Measurements from ENCODE around the gene KSR1. TPM values are rescaled to one million over a fixed set of nuclear protein-coding genes. Genes with fewer than 3 reads are reported as not detected.

Gene KSR1
- total RNA-seq, 2 donors from 2014 or later, result 99.9 to 142 TPM

- no peak overlapping the region for H3K4me3 ChIP-seq
- WGBS, 2 donors, result 32 to 64% methylated on average over 4 of the region's 4 CpGs
- intact Hi-C loops (cut with DNase I), result no loop called here
Observed at GRCh38 chr17:27560668-27561067, 104.4 kb downstream of the KSR1 start.

GRCh38 chr17:27562777-27563455 lies 106.7 kb downstream of the KSR1 start:
- 79 to 82% methylated on average over 8 of the region's 8 CpGs for WGBS, 2 donors
- intact Hi-C loops (cut with DNase I), result no loop called here
- H3K4me1 ChIP-seq, result peaks cover 72% of the 10 kb centered on the region

More at GRCh38 chr17:27560668-27561067, 104.4 kb downstream of the KSR1 start:
- peak; percentile 80 to 92 (median 89) for DNase-seq
- Histone ChIP-seq H3K9me3 (no peaks in the 10 kb centered on the region), H3K4me1 (peaks cover 60% of the 10 kb centered on the region), H3K27ac (peak overlapping the region; percentile 77 to 88 (median 84)), H3K27me3 (no peaks in the 10 kb centered on the region), H3K36me3 (replicated peaks in 1 of 2; ENCODE audit: insufficient read depth in 1 of 2, low read depth in 2 of 2) (no peaks in the 10 kb centered on the region)
- peak in 1 of 3 donors; percentile 9 for TF ChIP-seq POLR2A (IDR thresholded peaks at IDR 0.05)
- TF ChIP-seq, protein P1, sequence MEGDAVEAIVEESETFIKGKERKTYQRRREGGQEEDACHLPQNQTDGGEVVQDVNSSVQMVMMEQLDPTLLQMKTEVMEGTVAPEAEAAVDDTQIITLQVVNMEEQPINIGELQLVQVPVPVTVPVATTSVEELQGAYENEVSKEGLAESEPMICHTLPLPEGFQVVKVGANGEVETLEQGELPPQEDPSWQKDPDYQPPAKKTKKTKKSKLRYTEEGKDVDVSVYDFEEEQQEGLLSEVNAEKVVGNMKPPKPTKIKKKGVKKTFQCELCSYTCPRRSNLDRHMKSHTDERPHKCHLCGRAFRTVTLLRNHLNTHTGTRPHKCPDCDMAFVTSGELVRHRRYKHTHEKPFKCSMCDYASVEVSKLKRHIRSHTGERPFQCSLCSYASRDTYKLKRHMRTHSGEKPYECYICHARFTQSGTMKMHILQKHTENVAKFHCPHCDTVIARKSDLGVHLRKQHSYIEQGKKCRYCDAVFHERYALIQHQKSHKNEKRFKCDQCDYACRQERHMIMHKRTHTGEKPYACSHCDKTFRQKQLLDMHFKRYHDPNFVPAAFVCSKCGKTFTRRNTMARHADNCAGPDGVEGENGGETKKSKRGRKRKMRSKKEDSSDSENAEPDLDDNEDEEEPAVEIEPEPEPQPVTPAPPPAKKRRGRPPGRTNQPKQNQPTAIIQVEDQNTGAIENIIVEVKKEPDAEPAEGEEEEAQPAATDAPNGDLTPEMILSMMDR (IDR thresholded peaks at IDR 0.05), result no peak
- ATAC-seq, result peak; percentile 75

GRCh38 chr17:27563532-27563931 lies 107.3 kb downstream of the KSR1 start:
- Histone ChIP-seq H3K4me3 (no peak overlapping the region), H3K36me3 (replicated peaks in 1 of 2; ENCODE audit: insufficient read depth in 1 of 2, low read depth in 2 of 2) (no peaks in the 10 kb centered on the region), H3K27me3 (no peaks in the 10 kb centered on the region), H3K9me3 (no peaks in the 10 kb centered on the region), H3K4me1 (peaks cover 75% of the 10 kb centered on the region), H3K27ac (peak overlapping the region in 3 of 4 donors; percentile 34 to 88 (median 84))
- TF ChIP-seq, protein P1 (IDR thresholded peaks at IDR 0.05), result no peak
- no peak for TF ChIP-seq POLR2A (IDR thresholded peaks at IDR 0.05)
- 81 to 91% methylated on average over 7 of the region's 7 CpGs for WGBS, 2 donors
- DNase-seq (no peak), ATAC-seq (no peak)
- intact Hi-C loops (cut with DNase I), result no loop called here

More at GRCh38 chr17:27562777-27563455, 106.7 kb downstream of the KSR1 start:
- no peaks in the 10 kb centered on the region for H3K9me3 ChIP-seq
- no peaks in the 10 kb centered on the region for H3K36me3 ChIP-seq (replicated peaks in 1 of 2; ENCODE audit: insufficient read depth in 1 of 2, low read depth in 2 of 2)
- TF ChIP-seq POLR2A (IDR thresholded peaks at IDR 0.05), result no peak
- TF ChIP-seq, protein P1 (IDR thresholded peaks at IDR 0.05), result no peak
- H3K4me3 ChIP-seq, result no peak overlapping the region
- ATAC-seq (no peak), DNase-seq (no peak)
- H3K27ac ChIP-seq, result peak overlapping the region in 3 of 4 donors; percentile 34 to 88 (median 84)
- H3K27me3 ChIP-seq, result no peaks in the 10 kb centered on the region

GRCh38 chr17:27564463-27564862 lies 108.2 kb downstream of the KSR1 start:
- Histone ChIP-seq H3K4me1 (peaks cover 75% of the 10 kb centered on the region), H3K27me3 (no peaks in the 10 kb centered on the region), H3K27ac (peak overlapping the region in 2 of 4 donors; percentile 34 to 39), H3K4me3 (no peak overlapping the region), H3K36me3 (replicated peaks in 1 of 2; ENCODE audit: insufficient read depth in 1 of 2, low read depth in 2 of 2) (no peaks in the 10 kb centered on the region), H3K9me3 (no peaks in the 10 kb centered on the region)
- TF ChIP-seq, protein P1 (IDR thresholded peaks at IDR 0.05), result no peak
- no peak for TF ChIP-seq POLR2A (IDR thresholded peaks at IDR 0.05)
- DNase-seq (no peak), ATAC-seq (no peak)
- WGBS, 2 donors, result 63 to 67% methylated on average over 2 of the region's 2 CpGs
- intact Hi-C loops (cut with DNase I), result no loop called here
